ENCODE data around the gene TMPRSS7.
A peak's percentile ranks its signal among the peaks of the same experiment; 100 is the strongest.

The TMPRSS7 gene

DNA sequence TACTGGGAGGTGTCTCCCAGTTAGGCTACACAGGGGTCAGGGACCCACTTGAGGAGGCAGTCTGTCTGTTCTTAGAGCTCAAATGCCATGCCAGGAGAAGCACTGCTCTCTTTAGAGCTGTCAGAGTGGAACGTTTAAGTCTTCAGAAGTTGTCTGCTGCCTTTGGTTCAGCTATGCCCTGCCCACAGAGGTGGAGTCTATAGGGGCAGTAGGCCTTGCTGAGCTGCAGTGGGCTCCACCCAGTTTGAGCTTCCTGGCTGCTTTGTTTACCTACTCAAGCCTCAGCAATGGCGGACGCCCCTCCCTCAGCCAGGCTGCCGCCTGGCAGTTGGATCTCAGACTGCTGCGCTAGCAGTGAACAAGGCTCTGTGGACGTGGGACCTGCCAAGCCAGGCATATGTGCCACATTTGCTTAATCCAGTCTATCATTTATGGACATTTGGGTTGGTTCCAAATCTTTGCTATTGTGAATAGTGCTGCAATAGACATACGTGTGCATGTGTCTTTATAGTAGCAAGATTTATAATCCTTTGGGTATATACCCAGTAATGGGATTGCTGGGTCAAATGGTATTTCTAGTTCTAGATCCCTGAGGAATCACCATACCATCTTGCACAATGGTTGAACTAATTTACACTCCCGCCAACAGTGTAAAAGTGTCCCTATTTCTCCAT lies 38.0 kb downstream of the TMPRSS7 start:
- DNase-seq: peak; percentile 55

DNA sequence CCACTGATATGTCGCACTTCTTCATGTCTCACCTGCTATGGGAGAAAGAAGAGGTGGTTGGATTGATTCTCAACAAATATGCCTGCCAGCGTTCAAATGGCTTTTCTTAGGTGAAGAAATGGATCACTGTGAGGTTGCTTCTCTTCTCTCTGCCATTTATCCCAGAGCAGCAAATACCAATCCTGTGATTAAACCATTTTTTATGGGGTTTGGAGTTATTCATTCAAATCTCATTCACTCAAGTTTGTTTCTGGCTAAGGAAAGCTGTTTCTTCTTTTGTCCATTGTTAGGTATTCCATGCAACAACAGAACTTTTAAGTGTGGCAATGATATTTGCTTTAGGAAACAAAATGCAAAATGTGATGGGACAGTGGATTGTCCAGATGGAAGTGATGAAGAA lies 39.5 kb downstream of the TMPRSS7 start:
- DNase-seq: no peak

DNA sequence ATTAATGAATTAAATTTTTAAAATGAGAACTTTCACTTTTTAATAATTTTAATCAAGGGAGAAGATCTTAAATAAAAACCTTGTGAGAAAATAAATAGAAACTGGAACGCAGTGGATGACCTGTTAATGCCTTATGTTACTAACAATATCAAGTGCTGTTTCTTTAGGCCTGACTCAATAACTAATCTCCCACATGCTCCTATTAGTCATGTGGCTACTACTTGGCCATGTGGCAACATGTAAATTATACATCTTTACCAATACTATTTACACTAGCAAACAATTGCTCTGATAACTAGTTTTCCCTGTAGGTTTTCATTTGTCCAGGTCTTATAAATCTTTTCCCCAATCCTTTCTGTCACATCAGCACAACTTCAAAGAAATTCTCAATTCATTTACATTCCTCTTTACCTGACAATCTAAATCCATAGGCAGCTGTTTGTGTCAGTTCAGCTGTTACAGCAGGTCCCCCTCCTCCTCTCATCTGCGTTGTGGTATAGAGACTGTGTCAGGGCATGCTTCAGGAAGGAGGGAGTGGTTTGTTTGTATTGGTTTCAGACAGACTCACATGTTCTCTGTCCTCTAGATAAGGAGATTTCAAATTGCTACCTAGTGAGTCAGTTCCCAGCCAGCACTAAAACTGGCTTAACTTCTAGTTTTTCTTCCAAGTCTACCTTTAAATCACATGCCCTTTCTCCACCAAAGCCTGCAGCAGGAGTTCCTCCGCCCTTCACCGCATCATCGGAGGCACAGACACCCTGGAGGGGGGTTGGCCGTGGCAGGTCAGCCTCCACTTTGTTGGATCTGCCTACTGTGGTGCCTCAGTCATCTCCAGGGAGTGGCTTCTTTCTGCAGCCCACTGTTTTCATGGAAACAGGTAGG lies 40.3 kb downstream of the TMPRSS7 start:
- no peak for DNase-seq

DNA sequence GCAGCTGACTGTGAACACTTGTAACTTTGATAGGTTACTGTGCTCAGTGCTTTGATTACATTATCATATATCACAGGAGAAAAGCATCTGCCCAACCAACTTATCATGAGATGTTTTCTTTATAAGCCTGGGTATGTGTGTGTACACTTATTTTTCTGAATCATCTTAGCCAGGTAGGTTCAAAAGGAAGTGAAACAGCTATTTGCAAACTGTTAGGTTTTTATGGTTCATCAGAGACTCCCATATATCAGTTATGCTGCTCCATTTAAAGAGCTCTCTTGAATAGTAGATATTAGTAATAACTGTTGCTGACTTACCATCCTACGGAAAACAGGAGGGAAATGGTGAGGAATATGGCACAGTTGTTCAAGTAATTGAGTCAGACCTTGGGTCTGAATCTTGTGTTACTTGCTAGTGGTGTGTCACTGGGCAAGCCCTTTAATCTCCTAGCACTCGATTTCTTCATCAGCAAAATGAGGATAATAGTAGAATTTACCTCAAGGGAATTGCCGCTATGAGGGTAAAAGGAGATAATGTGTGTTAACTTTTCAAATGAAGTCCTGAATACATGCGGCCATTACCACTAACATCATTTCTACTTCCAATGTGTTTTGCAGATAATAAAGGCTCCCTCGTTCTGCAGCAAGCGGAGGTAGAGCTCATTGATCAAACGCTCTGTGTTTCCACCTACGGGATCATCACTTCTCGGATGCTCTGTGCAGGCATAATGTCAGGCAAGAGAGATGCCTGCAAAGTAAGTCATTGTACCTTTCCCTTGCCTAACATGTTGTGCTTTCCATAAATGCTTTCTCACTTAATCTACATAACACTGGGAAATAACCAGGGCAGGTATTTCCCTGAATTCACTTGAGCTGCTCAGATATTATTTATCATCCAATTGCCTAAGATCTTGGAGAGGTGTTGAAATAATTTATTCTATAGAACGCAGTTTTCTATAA lies 43.9 kb downstream of the TMPRSS7 start:
- no peak for DNase-seq

DNA sequence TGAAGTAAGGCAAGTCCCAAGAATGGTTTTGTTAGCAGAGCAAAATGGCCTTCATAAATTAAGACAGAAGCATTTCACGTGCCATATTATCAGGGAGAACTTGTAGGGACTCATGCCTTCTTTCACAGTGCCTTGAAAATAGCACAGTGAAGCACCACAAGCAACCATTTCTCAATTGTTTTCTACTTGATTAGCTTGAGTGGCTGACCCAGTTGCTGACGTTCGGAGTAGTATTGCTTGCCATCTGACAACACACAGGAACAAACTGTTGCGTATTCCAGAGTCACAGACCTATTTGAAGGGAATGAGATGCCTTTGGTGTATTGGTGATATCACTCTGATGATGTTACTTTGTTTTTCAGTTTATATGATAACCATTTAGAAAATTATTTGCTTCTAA lies 48.7 kb downstream of the TMPRSS7 start:
- no peak for DNase-seq

DNA sequence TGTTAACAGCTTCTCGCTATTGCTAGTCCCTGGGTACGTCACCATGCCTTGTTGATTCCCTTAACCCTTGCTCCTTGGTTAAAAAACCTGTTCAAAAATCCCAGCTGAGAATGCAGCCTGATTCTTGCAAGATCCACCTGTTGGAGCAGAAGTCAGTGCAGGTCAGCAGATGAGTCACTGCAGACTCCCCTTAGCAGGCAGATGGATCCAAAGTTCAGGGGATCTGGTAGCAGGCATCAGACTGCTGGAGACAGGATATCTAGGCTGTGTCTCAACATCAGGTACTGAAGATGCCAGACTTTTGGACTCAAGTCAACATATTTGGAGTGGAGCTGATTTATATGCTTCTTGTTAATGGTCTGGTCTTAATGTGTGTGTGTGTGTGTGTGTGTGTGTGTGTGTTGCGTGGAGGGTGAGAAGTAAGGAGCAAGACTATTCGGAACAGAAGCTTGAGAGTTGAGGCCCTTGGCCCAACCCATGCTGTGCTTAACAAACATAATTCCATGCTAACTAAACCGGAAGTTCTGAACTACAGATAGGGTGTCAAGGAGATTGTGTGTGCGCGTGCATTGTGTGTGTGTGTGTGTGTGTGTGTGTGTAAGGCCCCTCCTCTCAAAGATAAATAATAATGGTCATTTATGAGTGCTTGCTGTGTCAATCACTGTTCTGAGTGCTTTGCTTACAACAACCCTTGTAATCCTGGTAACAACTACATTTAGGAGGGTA lies 50.6 kb downstream of the TMPRSS7 start:
- no peak for DNase-seq

DNA sequence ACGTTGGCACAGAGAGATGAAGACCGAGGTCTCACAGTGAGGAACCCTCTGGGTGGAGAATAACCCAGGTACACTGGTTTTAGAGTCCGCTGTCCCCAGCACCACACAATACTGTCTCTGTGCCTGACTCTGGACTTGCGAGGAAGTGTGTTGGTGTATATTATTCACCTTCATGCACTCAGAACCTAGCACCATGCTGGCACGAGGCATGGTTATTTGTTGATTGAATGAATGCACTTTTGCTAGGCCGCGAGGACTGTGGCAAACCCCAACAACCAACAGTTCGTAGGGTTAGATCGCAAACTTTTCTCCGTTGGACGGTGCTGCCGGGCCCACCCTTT lies 51.2 kb downstream of the TMPRSS7 start:
- DNase-seq: no peak

DNA sequence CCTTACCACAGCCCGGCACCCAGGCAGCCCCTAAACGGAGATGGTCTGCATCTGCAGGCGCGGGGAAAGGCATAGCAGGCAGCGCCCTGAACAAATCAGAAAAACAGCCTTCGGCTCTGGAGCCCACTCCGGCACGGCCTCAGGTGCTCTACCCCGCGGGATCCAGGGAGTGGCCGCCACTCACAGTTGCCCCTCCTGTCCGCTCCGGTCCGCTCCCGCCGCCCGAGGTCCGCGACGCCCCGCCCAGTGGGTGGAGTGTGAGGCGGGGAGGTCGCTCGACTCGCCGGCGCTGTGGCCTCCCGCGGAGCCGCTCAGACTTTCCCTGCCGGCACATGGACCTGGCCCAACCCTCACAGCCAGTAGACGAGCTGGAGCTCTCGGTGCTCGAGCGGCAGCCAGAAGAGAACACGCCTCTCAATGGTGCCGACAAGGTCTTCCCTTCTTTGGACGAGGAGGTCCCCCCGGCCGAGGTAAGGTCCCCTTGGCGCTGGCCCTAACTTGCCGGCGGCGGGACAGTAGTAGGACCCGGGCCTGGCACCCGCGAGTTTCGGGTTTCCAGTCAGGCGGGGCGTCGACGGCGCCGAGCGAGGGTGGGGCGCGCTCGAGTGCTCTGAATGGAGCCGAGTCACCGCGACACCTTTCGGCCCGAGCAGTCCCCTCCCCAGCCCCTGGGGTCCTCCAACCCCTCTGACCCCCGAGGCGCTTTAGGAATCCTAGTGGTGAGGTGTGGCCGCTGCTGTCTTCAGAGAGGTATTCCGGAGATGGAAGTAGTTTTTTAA lies 51.7 kb downstream of the TMPRSS7 start, which contains the start of gene C3orf52:
Gene C3orf52, plus strand, starts transcription at position 314 of the 779 bp plus-strand sequence. Its CDS starts 19 bp downstream, at position 333.
- peak; percentile 53 for DNase-seq

DNA sequence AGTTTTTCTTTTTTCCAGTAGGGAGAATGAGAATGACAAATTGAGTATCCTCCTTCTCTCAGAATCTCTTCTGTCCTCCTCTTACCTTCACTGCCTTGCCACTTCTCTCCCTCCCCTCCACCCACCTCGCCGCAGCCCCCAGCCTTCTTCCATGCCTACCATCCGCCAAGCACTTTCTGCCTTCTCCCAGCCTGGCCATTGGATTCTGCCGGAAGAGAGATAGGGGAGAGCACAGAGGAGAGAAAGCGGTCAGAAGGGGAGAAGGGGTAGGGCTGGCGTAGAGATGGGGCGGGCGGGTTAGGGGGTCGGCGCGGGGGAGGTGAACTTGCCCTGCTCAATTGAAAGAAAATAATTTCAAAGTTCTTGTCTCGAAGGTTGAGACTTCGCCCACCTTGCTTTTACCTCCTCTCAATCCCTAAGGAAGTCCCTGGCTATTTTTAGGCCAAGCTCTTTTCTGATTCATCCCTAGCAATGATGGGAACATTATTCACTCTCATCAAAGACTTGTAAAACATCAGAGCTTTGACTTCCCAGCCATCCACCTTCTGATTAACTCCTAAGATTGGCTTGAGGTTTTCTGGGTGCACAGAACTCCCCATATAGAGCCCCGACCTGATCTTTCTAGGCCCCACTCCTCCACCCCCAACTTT lies 52.5 kb downstream of the TMPRSS7 start:
- no peak for DNase-seq

DNA sequence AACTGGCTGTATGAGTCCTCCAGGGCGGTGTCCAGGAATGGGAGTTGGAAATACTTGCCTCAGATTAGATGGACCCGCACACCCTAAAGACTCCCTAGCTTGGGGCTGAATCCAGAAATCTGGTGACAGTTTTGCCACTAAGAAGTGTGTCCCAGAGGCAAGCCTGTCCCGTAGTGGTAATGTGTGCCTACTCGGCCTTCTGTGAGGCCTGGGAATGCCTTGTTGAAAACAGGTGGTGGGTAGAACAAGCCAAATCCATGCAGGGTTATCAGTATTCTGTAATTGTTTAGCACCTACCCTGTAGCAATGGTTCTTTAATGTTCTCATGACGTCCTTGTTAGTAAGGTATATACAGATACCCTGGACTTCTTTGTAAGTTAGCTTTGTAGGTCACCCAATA lies 53.2 kb downstream of the TMPRSS7 start:
- DNase-seq: no peak

DNA sequence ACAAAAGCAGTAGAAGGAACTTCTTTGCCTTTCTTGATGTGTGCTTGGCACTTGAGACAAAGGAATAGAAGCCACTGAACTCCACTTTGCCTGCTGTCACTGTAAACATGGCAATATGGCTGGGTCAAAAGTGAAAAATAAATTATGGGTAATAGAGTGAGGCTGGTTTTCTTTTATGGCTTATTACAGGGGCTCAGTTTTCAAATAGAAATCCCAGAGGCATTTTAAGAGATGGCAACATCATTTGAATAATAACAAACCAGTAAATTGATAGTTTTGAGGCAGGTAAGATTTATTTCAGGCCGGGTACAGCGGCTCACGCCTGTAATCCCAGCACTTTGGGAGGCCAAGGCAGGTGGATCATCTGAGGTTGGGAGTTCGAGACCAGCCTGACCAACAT lies 54.4 kb downstream of the TMPRSS7 start:
- DNase-seq: no peak

DNA sequence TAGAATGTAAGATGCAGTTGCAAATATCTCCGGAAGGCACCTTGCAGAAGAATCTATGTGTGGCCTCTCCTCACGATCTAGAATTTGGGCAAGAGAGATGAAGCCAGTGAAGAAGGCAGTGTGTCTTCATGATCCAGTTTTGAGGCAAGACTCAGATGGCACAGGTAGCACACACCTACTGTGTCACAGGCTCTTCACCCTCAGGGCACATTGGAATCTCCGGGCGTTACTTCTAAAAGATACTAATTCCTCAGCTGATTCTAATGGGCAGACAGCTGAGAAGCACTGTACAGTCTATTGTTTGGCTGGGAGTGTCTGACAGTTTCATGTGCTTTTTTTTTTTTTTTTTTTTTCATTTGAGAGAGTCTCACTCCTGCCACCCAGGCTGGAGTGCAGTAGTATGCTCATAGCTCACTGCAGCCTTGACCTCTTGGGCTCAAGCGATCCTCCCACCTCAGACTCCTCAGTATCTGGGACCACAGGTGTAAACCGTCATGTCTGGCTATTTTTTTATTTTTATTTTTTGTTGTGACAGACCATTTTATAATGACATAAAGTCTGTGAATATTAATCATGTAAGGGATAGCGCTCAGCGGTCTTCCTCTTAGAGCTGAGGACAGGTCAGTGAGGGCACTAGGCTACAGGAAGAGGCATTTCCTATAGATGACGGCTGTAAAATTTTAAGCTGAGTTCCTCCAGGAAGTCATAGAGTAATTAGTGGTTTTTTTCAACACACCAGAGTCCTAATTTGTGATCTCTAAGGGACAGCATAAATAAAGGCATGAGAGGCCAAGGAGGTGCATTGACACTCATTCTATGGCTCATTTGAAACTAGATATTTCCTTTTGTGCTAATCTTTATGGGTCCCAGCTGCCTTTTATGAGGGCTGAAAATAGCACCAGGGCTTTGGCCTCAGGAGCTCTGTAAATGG lies 55.7 kb downstream of the TMPRSS7 start:
- no peak for DNase-seq

DNA sequence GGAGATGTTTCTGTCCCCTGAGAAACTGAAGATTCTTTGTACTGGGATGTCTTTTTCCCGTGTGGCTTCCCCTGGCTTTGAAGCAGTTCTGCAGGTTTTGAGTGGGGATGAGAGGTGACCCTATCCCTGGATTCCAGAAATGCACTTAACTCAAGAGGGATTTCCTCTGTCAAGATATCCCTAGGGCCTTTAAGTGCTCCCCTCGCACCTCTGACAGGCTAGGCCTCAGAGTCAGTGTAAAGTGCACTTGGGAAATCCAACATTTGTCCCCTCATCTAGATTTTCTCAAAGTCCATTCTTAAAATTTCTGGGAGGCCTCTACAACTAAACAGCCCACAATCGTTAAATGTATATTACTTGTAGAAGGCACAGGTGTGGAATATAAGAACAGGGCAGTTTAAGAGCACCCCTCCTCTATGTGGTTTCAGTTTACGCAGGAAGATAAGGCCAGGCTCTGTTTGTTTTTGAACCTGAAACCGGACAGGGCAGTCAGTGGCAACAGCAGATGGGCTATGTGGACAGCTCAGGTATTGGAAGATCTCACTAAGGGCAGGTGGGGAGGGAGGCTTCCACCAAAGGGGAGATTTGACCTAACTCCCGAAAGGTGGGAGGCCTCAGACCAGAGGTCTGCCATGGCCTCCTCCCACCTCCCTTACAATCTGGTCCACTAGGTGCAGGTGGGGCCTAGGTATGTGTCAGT lies 56.5 kb downstream of the TMPRSS7 start:
- DNase-seq: no peak

DNA sequence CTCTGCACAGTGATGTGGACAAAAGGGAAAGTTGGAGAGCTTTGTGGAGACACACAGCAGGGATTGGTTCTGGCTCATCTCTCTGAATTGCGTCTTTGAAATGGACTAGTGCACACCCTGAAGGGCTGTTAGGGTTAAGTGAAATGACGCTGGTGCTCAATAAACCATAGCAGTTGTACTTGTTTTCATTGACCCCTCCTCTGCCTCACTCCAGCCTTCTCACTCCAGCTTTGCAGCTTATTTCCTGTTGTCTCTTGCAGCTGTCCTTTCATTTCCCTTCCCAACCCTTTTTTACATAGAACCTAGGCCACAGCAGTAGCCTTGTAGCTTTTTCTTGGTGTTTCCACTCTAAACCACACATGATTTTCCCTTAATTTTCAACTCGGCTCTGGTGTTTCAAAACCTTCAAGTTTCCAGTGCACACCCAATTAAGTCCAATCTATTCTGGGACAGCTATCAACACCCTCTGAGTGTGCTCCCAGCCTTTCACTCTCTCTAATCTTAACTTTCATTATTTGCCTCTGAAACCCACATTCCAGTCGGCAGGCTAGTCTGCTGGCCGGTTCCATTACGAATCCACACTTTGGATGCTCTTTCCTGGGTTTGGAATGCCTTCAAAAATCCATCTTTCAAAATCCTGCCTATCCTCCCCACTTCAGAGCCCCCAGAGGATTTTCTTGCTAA lies 58.1 kb downstream of the TMPRSS7 start:
- no peak for DNase-seq

DNA sequence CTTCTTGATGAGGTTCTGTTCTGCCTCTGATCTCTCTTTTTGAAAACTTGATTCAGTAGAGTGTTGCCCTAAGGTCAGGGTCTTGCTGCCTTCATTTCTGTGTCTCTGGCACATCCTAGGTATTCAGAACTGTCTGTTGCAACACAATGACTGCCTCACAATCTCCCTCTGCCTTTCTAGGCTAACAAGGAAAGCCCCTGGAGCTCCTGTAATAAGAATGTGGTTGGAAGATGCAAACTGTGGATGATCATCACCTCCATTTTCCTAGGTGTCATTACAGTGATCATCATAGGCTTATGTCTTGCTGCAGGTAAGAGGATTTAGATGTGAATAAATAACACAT lies 58.6 kb downstream of the TMPRSS7 start:
- no peak for DNase-seq

DNA sequence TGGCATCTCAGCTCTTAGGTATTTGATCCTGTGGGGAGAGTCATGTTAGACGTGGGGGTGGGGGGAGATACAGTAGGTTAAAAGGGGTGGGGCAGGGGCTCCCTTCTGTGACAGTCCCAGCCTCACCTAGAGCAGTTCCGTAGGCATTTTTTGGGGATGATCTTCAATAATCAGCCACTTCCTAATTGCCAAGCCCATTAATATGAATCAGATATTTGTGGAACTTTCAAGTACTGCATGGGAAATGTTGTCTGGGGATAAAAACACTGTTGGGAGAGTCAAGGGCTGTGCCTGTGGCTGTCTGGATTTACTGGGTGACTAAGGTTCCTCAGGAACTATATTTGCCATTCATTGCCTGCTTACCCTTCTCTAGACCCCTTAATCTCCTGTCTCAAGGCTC lies 61.2 kb downstream of the TMPRSS7 start:
- no peak for DNase-seq

DNA sequence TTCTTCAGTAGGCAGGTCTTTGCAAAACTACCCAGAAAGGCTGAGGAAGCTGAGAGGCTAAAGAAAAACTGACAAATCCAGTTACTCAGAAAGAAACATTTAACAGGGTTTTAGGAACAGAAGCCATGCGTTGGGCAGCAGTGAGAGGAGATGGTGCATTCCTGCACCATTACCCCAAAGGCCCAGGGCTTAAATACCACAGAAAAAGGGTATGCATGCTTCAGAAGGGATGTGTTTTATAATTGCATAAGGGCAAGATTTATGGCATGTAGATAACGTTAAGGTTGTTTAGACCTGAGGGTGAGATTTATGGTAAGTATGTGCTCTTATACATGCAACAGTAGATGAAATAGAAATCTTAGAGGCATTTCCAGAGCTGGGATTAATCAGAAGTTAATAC lies 61.6 kb downstream of the TMPRSS7 start:
- DNase-seq: no peak

DNA sequence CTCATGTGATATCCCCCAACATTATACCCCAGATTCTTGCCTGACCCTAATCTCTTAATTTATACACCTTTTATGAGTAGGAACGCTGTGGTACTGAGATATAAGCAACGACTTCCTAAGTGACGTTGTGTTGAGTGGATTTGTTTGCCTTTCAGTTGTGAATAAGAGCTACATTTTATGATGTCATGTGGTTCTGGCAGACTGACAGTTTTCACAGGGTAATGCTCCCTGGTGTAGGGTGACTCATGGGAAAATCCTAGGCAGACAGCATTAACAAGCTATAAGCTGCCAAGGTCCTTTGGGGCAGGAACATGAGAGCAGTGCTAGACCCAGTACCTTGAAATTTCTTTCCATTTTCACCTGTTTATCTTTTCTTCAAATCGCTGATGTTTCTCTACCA lies 62.8 kb downstream of the TMPRSS7 start:
- DNase-seq: no peak

DNA sequence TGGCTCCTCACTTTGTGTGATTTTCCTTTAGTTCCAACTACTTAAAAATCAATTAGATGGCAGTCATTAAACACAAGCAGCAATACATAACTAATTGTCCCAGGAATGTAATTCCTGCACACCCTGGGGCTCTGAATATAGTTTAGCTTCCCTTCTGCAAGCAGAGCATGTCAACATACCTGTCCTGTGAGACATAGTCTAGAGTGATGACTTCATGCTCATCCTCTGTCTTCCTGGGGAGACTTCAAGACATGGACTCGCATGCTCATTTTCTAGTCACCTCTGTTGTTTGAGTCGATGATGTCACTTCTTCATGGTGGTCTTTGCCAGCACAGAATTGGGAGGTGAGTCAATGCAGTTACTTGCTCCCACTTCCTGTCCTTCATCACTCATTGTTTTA lies 67.4 kb downstream of the TMPRSS7 start:
- no peak for DNase-seq
